ENCODE data around the gene BSX.

The BSX gene

DNA sequence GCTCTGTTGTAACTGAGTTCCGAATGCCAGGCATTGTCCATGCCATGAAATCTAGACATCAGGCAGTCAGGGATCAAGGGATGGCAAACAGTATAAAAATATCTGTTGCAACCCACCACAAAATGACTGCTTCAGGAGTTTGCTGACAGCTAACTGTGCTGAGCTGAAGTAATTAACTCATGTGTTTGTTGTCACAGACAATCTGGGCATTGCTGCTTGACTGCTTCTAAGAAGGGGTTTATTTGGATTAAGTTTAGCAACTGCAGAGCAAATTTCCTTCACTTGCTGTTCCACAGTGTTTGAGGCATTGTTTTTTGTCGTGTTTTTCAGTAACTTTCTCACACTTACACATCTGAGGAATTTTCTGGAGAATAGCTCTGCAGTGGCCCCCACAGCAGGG, 30.4 kb downstream of the BSX start:
- DNase-seq = no peak

DNA sequence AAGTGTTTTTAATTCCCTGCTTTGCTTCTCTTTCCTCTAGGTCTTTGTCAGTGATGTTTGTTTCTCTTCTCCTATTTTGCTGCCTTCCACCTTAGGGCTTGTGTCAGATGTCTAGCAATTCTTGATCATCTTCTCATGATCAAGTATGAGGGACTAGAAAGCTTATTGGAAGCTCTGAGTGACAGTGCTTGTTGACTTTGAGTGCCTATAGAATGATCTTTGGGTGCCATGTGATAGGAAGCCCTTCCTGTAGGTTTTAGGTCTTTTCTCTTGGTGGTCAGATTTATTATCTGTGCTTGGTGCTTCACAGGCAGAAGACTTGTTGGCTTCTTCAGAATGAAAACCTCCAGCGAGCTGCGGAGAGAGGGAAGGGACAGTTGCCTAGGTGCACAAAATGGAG, 43.1 kb downstream of the BSX start:
- DNase-seq = no peak

DNA sequence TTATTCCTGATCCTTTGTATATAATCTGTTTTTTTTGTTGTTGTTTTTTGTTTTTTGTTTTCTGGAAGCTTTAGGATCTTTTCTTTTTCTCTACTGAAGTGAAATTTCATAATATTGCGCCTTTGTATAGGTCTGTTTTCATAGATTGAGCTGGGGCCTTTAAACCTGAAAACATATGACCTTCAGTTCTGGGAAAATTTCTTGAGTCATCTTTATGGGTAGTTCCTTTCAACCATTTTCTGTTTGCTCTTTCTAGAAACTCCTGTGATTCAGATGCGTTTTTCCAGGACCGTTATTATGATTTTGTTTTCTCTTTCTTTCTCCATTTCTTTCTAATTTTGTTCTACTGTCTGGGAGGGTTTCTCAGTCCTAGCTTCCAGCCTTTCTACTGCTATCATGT, 43.7 kb downstream of the BSX start:
- DNase-seq = no peak

DNA sequence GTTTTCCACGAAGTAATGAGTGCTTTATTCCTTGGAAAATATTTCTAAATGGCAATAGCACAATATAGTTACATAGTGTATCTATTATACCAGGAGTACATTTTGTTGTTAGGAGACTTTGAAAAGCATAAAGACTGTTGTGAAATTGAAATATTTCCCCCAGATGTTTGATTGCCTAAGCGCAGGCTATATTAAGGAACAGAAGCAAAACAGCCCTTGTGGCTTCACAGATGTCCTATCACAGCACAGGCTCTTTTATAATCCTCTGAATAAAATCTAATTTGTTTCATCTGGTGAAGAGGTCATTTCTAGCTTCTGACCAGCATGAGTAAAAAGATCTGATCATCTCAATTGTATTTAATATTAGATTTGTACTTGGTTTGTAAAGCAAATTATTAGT, 48.2 kb downstream of the BSX start:
- no peak for DNase-seq

DNA sequence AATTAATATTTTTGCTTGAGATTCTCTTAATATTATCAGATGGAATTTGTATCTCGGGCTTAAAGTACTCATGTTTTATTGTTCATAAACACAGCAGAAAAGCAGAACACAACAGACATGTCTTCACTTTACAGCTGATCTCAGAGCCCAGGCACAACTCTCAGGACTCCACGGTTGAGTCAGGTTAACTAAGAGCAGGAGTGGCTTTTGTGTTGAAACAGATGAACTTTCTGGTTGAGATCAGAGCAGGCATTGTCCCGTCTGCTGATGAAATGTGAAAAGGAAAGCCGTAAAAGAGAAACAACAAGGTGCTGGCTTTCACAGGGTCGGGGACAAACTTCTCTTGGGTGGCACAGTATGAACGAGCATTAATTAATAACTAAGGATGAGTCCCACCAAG, 50.1 kb downstream of the BSX start:
- DNase-seq = no peak

All from DMS53 (cell line).